ENCODE results near the gene TMEM209.

The TMEM209 gene

GRCh38 chr7:130216025-130216424, 10.8 kb upstream of the TMEM209 start:
- no peaks in the 10 kb centered on the region for H3K36me3 ChIP-seq (ENCODE audit: insufficient read depth, low read depth, low read length)

DNA sequence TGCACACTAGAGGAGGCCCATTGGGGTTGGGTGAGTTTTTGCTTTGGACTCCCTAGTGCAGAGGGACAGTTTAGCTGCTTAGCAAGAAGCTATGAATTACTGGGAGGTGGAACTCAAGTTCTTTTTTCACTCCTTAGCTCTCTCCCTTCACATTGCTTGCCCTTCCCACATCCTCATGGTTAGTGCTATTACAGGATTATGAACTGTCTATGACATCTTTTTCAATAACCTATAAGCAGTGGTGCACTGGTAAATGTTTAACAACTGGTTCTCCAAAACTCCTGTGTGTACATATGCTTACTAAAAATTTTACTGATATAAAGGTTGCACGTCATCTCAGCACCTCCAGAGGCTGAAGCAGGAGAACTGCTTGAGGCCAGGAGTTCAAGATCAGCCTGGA, 8.6 kb upstream of the TMEM209 start:
- Histone ChIP-seq H3K36me3 (ENCODE audit: insufficient read depth, low read depth, low read length) (no peaks in the 10 kb centered on the region), H3K4me1 (ENCODE audit: insufficient read depth, low read length) (no peaks in the 10 kb centered on the region), H3K9ac (ENCODE audit: low read depth, low read length) (no peak overlapping the region), H3K4me3 (ENCODE audit: low read length) (no peak overlapping the region), H3K9me3 (ENCODE audit: insufficient read depth, low read depth, low read length) (no peaks in the 10 kb centered on the region), H3K27me3 (ENCODE audit: insufficient read depth, low read length) (no peaks in the 10 kb centered on the region), H3K27ac (ENCODE audit: low read length) (no peak overlapping the region)

More at GRCh38 chr7:130216025-130216424, 10.8 kb upstream of the TMEM209 start:
- Histone ChIP-seq H3K9me3 (ENCODE audit: insufficient read depth, low read depth, low read length) (no peaks in the 10 kb centered on the region), H3K4me1 (ENCODE audit: insufficient read depth, low read length) (no peaks in the 10 kb centered on the region), H3K27ac (ENCODE audit: low read length) (no peak overlapping the region), H3K9ac (ENCODE audit: low read depth, low read length) (no peak overlapping the region), H3K27me3 (ENCODE audit: insufficient read depth, low read length) (no peaks in the 10 kb centered on the region), H3K4me3 (ENCODE audit: low read length) (no peak overlapping the region)

- H3K27me3 ChIP-seq (ENCODE audit: insufficient read depth, low read length): no peaks in the 10 kb centered on the region
- no peaks in the 10 kb centered on the region for H3K36me3 ChIP-seq (ENCODE audit: insufficient read depth, low read depth, low read length)
- H3K9me3 ChIP-seq (ENCODE audit: insufficient read depth, low read depth, low read length): no peaks in the 10 kb centered on the region
- H3K4me1 ChIP-seq (ENCODE audit: insufficient read depth, low read length): no peaks in the 10 kb centered on the region; the same call in 1 of the 2 replicates
- H3K4me3 ChIP-seq (ENCODE audit: low read length): no peak overlapping the region
- no peak overlapping the region for H3K9ac ChIP-seq (ENCODE audit: low read depth, low read length)
- H3K27ac ChIP-seq (ENCODE audit: low read length): no peak overlapping the region
These were observed 5.2 kb upstream of the TMEM209 start for GRCh38 chr7:130210181-130210935.

GRCh38 chr7:130208516-130208915, 3.3 kb upstream of the TMEM209 start:
- Histone ChIP-seq H3K36me3 (ENCODE audit: insufficient read depth, low read depth, low read length) (peaks cover 5% of the 10 kb centered on the region), H3K27ac (ENCODE audit: low read length) (no peak overlapping the region), H3K27me3 (ENCODE audit: insufficient read depth, low read length) (no peaks in the 10 kb centered on the region), H3K9me3 (ENCODE audit: insufficient read depth, low read depth, low read length) (no peaks in the 10 kb centered on the region), H3K9ac (ENCODE audit: low read depth, low read length) (no peak overlapping the region), H3K4me1 (ENCODE audit: insufficient read depth, low read length) (no peaks in the 10 kb centered on the region; the same call in 1 of the 2 replicates), H3K4me3 (ENCODE audit: low read length) (no peak overlapping the region)

DNA sequence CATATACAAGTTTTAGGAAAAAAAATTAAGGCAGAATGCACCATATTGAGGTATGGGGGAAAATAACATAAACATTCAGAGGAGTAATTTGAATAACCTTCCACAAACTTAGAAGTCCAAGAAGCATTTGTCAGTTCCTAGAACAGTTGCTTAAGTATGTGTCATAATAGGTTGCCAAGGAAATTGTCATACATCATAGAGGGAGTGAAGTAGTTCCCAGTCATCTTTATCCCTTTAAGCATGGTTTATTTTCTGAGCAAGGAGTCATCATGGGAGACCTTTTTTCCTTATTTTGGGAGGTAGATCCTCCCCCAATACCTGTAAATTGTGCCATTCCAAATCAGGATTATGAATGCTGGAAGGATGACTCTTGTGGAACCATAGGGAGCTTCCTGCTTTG, 2.4 kb upstream of the TMEM209 start, which contains the start of gene SSMEM1:
Gene SSMEM1, plus strand, starts transcription at position 219 of the 400 bp plus-strand sequence. Its CDS starts 51 bp downstream, at position 270.
- no peaks in the 10 kb centered on the region for H3K9me3 ChIP-seq (ENCODE audit: insufficient read depth, low read depth, low read length)
- no peak within 1 kb of the TSS for H3K4me3 ChIP-seq (ENCODE audit: low read length)
- H3K36me3 ChIP-seq (ENCODE audit: insufficient read depth, low read depth, low read length): peaks cover 13% of the 10 kb centered on the region
- no peaks in the 10 kb centered on the region; the same call in 1 of the 2 replicates for H3K4me1 ChIP-seq (ENCODE audit: insufficient read depth, low read length)
- H3K9ac ChIP-seq (ENCODE audit: low read depth, low read length): no peak within 1 kb of the TSS
- no peaks in the 10 kb centered on the region for H3K27me3 ChIP-seq (ENCODE audit: insufficient read depth, low read length)
- H3K27ac ChIP-seq (ENCODE audit: low read length): no peak within 1 kb of the TSS

DNA sequence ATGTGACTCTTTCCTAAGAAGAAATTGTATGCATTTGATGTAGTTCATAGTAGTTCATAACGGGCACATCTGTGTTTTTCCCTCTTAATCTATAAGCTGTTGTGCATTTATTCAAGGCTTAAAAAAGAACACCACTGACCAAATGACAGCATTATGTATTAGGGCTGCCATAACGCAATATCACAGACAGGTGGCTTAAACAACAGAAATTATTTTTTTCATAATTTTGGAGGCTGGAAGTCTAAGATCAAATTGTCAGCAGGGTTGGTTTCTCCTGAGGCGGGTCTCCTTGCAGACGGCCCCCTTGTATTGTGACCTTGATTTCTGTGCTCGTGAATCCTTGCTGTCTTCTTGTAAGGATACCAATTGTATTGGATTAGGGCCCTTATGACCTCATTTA, 1.8 kb upstream of the TMEM209 start:
- Histone ChIP-seq H3K9me3 (ENCODE audit: insufficient read depth, low read depth, low read length) (no peaks in the 10 kb centered on the region), H3K4me3 (ENCODE audit: low read length) (no peak overlapping the region), H3K4me1 (ENCODE audit: insufficient read depth, low read length) (no peaks in the 10 kb centered on the region; the same call in 1 of the 2 replicates), H3K27ac (ENCODE audit: low read length) (no peak overlapping the region), H3K27me3 (ENCODE audit: insufficient read depth, low read length) (no peaks in the 10 kb centered on the region), H3K36me3 (ENCODE audit: insufficient read depth, low read depth, low read length) (peaks cover 20% of the 10 kb centered on the region), H3K9ac (ENCODE audit: low read depth, low read length) (no peak overlapping the region)

- Histone ChIP-seq H3K36me3 (ENCODE audit: insufficient read depth, low read depth, low read length) (peaks cover 70% of the 10 kb centered on the region), H3K4me1 (ENCODE audit: insufficient read depth, low read length) (no peaks in the 10 kb centered on the region; the same call in 1 of the 2 replicates), H3K27ac (ENCODE audit: low read length) (no peak overlapping the region)
These were observed 3.4 kb downstream of the TMEM209 start for GRCh38 chr7:130201796-130202195.

DNA sequence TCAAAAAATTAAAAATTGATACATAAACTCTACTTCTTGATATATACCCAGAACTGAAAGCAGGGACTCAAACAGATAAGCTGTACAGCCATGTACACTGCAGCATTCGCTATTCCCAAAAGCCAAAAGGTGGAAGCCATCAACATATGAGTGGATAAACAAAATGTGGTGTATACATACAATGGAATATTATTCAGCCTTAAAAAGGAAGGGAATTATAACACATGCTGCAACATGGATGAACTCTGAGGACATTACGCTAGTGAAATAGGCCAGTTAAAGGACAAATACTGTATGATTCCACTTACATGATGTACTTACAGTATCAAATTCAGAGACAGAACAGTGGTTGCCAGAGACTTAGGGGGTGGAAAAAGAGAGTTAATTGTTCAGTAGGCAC, 8.1 kb downstream of the TMEM209 start:
- Histone ChIP-seq H3K9me3 (ENCODE audit: insufficient read depth, low read depth, low read length) (no peaks in the 10 kb centered on the region), H3K4me1 (ENCODE audit: insufficient read depth, low read length) (no peaks in the 10 kb centered on the region), H3K9ac (ENCODE audit: low read depth, low read length) (no peak overlapping the region), H3K27me3 (ENCODE audit: insufficient read depth, low read length) (no peaks in the 10 kb centered on the region), H3K4me3 (ENCODE audit: low read length) (no peak overlapping the region), H3K36me3 (ENCODE audit: insufficient read depth, low read depth, low read length) (peaks cover 87% of the 10 kb centered on the region), H3K27ac (ENCODE audit: low read length) (no peak overlapping the region)

More at GRCh38 chr7:130201796-130202195, 3.4 kb downstream of the TMEM209 start:
- H3K4me3 ChIP-seq (ENCODE audit: low read length): no peak overlapping the region
- no peak overlapping the region for H3K9ac ChIP-seq (ENCODE audit: low read depth, low read length)
- no peaks in the 10 kb centered on the region for H3K9me3 ChIP-seq (ENCODE audit: insufficient read depth, low read depth, low read length)
- no peaks in the 10 kb centered on the region for H3K27me3 ChIP-seq (ENCODE audit: insufficient read depth, low read length)

DNA sequence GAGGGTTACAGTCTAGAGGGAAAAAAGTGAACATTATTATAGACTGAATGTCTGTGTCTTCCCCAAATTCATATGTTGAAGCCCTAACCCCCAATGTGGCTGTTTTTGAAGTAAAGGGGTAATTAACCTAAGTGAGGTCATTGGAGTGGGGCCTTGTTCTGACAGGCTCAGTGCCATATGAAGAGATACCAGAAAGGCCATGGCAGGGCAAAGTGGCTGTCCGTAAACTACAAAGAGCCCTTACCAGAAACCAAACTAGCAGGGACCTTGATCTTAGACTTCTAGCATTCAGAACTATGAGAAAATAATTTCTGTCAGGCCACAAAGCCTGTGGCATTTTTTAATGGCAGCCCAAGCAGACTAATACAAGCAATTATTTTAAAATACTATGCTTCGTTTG, 8.7 kb downstream of the TMEM209 start:
- Histone ChIP-seq H3K27ac (ENCODE audit: low read length) (no peak overlapping the region), H3K36me3 (ENCODE audit: insufficient read depth, low read depth, low read length) (peaks cover 87% of the 10 kb centered on the region), H3K4me3 (ENCODE audit: low read length) (no peak overlapping the region), H3K9ac (ENCODE audit: low read depth, low read length) (no peak overlapping the region), H3K4me1 (ENCODE audit: insufficient read depth, low read length) (no peaks in the 10 kb centered on the region), H3K27me3 (ENCODE audit: insufficient read depth, low read length) (no peaks in the 10 kb centered on the region), H3K9me3 (ENCODE audit: insufficient read depth, low read depth, low read length) (no peaks in the 10 kb centered on the region)

- Histone ChIP-seq H3K4me1 (ENCODE audit: insufficient read depth, low read length) (no peaks in the 10 kb centered on the region), H3K36me3 (ENCODE audit: insufficient read depth, low read depth, low read length) (peaks cover 86% of the 10 kb centered on the region), H3K27ac (ENCODE audit: low read length) (no peak overlapping the region), H3K27me3 (ENCODE audit: insufficient read depth, low read length) (no peaks in the 10 kb centered on the region), H3K4me3 (ENCODE audit: low read length) (no peak overlapping the region), H3K9ac (ENCODE audit: low read depth, low read length) (no peak overlapping the region), H3K9me3 (ENCODE audit: insufficient read depth, low read depth, low read length) (no peaks in the 10 kb centered on the region)
These were observed 9.8 kb downstream of the TMEM209 start for GRCh38 chr7:130195396-130195795.

DNA sequence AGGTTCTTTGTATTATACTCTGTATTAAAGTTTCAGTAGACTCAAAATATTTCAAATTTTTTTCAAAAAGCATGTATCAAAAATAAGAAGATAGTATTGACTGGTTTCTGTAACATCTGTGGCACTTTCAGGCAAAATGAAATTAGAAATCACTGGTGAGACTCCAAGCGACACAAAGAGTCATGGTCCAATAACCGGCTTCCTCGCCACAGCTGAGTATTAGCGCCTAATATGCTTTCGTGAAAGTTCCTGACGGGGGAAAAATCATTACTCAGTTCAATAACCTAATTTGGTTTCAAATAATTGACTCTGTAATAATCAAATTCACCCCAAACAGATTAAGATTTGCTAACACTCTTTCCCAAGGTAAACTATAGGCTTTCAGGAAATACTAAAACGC, 13.4 kb downstream of the TMEM209 start:
- no peaks in the 10 kb centered on the region for H3K4me1 ChIP-seq (ENCODE audit: insufficient read depth, low read length)
- no peak overlapping the region for H3K9ac ChIP-seq (ENCODE audit: low read depth, low read length)
- no peaks in the 10 kb centered on the region for H3K9me3 ChIP-seq (ENCODE audit: insufficient read depth, low read depth, low read length)
- H3K4me3 ChIP-seq (ENCODE audit: low read length): no peak overlapping the region
- H3K27me3 ChIP-seq (ENCODE audit: insufficient read depth, low read length): no peaks in the 10 kb centered on the region
- H3K27ac ChIP-seq (ENCODE audit: low read length): no peak overlapping the region
- H3K36me3 ChIP-seq (ENCODE audit: insufficient read depth, low read depth, low read length): peaks cover 72% of the 10 kb centered on the region

DNA sequence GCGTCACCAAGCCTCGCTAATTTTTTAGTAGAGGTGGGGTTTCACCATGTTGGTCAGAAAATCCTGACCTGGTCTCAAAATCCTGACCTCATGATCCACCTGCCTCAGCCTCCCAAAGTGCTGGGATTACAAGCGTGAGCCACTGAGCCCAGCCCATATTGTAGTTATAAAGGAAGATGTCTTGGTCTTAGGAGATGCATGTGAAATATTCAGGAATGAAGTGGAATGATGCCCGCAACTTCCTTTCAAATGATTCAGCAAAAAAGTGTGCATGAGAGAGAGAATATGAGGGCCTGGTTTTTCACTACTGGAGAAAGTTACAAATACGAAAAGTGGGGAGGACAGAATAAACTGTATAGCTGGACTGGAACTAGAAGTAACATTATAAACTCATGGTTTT, 15.9 kb downstream of the TMEM209 start:
- no peaks in the 10 kb centered on the region for H3K27me3 ChIP-seq (ENCODE audit: insufficient read depth, low read length)
- H3K9ac ChIP-seq (ENCODE audit: low read depth, low read length): no peak overlapping the region
- no peaks in the 10 kb centered on the region for H3K9me3 ChIP-seq (ENCODE audit: insufficient read depth, low read depth, low read length)
- H3K4me3 ChIP-seq (ENCODE audit: low read length): no peak overlapping the region
- H3K36me3 ChIP-seq (ENCODE audit: insufficient read depth, low read depth, low read length): peaks cover 74% of the 10 kb centered on the region
- no peak overlapping the region for H3K27ac ChIP-seq (ENCODE audit: low read length)
- no peaks in the 10 kb centered on the region for H3K4me1 ChIP-seq (ENCODE audit: insufficient read depth, low read length)

All from iPS-20b (cell line).